PFSK-1 (cell line): ENCODE data around the gene PDIA2.

Experiments used
- FOXP2 ChIP-seq: optimal IDR thresholded peaks from 2 replicates; pipeline ENCODE3; 2011; ENCODE audit warnings: borderline replicate concordance, control low read depth, inconsistent platforms; ENCODE audit not compliant: insufficient read depth; ENCODE audit errors: extremely low read length, extremely low read depth
- POLR2AphosphoS5 ChIP-seq: IDR thresholded peaks from 2 replicates; pipeline ENCODE4 v1.6.1; 2012; ENCODE audit warnings: low read depth, mild to moderate bottlenecking, control low read depth, low read length, moderate library complexity
- REST ChIP-seq, 2 experiments: IDR thresholded peaks; 2 replicates each; pipeline versions ENCODE4 v1.6.1 to v1.8.0; 2011 to 2012; ENCODE audit warnings: low read depth in 2 of 2, low read length in 2 of 2, control low read depth in 1 of 2, inconsistent platforms in 1 of 2, mild to moderate bottlenecking in 1 of 2, moderate library complexity in 1 of 2; ENCODE audit not compliant: insufficient read depth in 1 of 2
- SIN3A ChIP-seq: IDR thresholded peaks from 2 replicates; pipeline ENCODE4 v1.6.1; 2012; ENCODE audit warnings: mild to moderate bottlenecking, low read length, moderate library complexity, borderline replicate concordance; ENCODE audit not compliant: insufficient read depth
- TAF1 ChIP-seq: IDR thresholded peaks from 2 replicates; pipeline ENCODE4 v1.6.1; 2012; ENCODE audit warnings: low read length, control low read depth, borderline replicate concordance; ENCODE audit not compliant: insufficient read depth

Gene PDIA2

GRCh38 chr16:278863-279366 is 4.0 kb upstream of the PDIA2 start:
- TF ChIP-seq FOXP2 (no peak), POLR2AphosphoS5 (no peak), REST (IDR thresholded peaks at IDR 0.05; ENCODE audit: insufficient read depth in 1 of 2, low read depth in 2 of 2, low read length in 2 of 2) (no peak), TAF1 (no peak), SIN3A (no peak)

- no peak for TF ChIP-seq FOXP2
- no peak for TF ChIP-seq TAF1
- no peak for TF ChIP-seq SIN3A
- TF ChIP-seq POLR2AphosphoS5 = no peak
- TF ChIP-seq REST (IDR thresholded peaks at IDR 0.05; ENCODE audit: insufficient read depth in 1 of 2, low read depth in 2 of 2, low read length in 2 of 2) = no peak
Measured at GRCh38 chr16:279531-279930, 3.4 kb upstream of the PDIA2 start.

DNA sequence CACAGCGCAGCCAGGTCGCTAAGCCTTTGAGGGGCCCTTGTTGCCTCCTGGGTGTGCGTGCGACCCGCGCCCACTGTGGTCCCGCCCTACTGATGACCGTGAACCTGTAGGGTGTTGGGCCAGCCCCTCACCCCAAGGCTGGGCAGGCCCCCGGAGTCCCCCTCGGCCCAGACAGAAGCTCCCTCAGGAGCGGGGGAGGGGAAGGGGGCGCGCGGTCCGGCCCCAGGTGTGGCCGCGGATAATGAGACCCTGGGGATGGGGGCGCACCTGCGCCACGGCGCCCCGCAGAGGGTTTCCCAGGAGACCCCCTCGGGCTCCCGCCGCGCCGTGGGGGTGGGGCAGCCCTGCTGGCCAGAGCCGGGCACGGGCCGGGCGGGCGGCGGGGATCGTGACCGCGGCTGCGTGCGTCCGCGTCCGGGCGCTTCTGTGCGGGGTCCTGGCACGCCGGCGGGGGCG is 2.9 kb upstream of the PDIA2 start:
- TF ChIP-seq POLR2AphosphoS5 (no peak), SIN3A (no peak), TAF1 (no peak), FOXP2 (no peak), REST (IDR thresholded peaks at IDR 0.05; ENCODE audit: insufficient read depth in 1 of 2, low read depth in 2 of 2, low read length in 2 of 2) (no peak)

- no peak for TF ChIP-seq TAF1
- no peak for TF ChIP-seq FOXP2
- TF ChIP-seq REST (IDR thresholded peaks at IDR 0.05; ENCODE audit: insufficient read depth in 1 of 2, low read depth in 2 of 2, low read length in 2 of 2) = no peak
Measured at GRCh38 chr16:280552-280951, 2.4 kb upstream of the PDIA2 start, which contains the start of gene ARHGDIG. ARHGDIG (plus strand) TSS chr16:280591; CDS start chr16:280681, 90 bp downstream.

DNA sequence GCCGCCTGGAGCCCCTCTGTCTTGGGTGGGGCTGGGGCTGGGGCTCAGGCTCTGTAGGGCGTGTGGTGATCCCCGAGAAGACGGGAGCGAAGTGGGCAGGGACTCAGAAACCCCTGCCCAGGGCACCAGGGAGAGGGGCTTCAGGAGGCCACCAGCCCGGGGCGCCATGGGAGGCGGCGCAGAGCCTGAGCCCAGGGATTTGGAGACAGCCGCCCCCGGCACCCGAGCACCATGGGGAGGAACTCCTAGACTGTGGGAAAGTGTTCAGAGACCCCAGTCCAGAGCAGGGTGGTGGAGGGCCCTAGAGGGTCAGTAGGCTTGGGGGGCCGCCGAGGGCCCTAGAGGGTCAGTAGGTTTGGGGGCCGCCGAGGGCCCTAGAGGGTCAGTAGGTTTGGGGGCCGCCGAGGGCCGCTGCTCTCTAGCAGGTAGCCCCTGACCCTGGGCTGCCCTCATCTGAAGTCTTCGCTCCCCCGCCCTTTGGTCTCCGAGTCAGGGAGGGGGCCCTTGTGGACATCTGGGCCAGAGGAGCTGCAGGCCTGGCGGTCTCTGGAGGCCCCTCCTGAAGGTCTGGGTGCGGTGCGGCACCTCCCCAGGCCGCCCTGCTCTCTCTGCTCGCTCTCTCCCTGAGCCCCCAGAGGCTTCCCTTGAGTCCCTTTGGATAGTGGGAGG is 1.8 kb upstream of the PDIA2 start:
- TF ChIP-seq FOXP2 (no peak), TAF1 (no peak), SIN3A (no peak), POLR2AphosphoS5 (no peak), REST (IDR thresholded peaks at IDR 0.05; ENCODE audit: insufficient read depth in 1 of 2, low read depth in 2 of 2, low read length in 2 of 2) (no peak)
